Measurements from ENCODE around the gene EEFSEC.

EEFSEC gene

DNA sequence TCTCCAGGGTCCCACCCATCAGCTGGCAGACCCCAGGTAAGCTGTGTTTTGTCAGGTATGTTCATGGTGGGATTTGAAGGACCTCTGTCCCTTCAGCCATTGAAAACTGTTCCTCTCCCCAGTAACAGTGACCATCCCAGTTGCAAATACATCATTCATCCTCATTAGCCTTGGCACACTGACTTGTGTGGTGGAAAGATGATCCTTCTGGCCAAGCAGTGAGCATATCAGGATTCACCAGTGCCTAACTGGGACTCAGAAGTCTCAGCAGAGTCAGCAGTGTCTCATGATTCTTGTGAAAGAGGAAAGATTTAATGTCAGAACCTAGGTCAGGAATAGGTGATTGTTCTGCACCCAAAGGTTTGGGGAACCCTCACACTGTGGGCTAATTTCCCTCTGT lies 223.2 kb downstream of the EEFSEC start:
- FAIRE-seq, result no peak

DNA sequence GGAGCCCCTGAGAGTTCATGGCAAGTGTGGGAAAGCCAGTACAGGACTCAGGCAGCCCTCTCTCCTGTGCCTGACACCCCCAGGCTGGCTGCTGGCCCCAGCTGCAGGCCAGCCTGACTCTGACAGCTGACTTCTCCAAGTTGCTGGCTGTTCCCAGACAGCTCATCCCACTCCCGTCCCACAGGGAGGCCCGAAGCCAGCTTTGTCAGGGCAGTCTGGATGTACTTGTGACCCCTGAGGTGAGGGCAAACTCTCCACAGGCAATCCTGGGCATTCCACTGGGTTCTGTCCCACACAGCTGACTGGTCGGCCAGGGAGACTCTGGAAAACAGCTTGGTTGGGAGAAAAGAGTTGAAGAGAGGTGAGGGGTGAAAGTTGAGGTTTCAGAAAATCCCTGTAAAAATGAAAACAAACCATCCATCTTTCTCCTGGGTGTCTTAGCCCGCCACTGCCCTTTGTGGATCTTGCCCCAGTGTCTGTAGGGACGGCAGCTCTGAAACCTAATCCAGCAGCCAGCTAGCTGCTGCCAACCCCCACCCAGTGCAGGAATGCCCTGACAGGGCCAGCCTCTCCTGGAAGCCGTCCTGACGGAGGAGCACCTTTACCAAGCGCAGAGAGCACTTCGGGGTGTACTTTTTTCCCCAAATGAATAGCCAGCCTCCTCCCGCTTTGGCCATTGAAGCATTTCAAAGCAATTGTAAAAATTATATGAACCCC lies 225.5 kb downstream of the EEFSEC start:
- FAIRE-seq, result no peak

DNA sequence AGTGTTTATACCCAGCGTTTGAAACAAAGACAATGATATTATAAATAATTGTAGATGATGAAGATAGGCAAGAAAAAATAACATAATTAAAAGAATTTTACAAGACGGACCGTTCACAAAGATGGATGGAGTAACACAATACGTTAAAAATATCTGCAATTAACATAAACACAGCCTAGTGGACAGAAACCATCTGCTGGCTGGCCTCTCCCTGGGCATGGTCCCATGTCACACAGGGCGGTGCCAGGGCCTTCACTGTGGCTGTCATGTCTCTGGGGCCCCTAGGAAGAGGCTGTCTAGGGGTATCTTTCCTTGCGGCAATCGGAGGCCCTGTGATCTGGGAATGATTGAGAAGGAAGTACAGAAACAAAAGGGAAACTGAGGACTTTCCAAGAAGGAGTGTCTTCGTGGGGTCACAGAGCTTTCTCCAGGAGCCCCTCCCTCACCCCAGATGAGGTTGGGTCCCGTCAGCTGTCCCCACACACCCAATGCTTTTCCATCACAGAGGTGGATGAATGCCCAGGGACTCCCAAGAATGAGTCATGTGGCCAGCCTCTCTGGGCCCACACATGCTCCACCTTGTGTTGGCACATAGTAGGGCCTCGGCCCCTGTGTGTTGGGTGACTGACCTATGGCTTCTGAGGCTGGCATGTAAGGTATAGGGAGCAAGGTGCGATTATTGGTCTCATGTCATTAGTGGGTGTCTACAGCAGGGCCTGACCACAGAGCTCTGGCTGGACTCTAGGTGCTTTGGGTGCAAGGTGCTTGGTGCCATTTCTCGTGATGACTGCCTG lies 226.3 kb downstream of the EEFSEC start:
- FAIRE-seq, result no peak

DNA sequence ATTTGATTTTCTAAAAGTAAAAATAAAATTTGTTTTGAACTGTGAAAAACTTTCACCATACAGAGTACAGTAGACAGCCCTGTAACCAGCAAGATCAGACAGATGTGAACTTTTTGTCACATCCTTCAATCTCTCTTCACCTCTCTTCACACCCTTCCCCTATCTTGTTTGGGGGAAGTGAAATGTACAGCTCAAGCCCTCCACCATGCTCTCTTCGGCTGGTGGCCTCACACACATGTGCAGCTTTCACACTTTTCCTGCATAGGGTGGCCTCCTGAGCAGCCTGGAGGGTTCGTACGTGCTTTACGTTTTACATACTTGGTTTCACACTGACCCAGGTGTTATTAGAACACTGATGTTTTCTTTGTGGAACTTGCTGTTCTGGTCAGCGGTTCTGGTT lies 227.0 kb downstream of the EEFSEC start:
- FAIRE-seq, result no peak

DNA sequence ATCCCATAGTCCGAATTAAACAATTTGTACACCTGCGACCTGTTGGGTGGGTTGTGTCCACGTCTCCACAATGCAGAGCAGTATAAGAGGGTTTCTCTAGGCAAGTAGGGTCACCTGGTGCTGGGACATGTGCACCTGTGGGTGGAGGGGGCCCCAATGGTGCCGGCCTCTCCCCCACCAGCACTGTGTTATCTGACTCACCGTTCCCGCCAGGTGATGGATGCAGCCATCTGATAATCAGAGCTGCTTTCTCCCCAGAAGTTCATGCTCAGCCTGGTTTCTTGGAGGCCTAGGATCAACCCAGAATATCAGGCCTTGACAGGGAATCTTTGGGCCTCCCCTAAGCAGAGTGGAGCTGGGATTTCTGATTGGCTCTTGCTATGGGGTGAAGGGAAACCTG lies 227.4 kb downstream of the EEFSEC start:
- no peak for FAIRE-seq

DNA sequence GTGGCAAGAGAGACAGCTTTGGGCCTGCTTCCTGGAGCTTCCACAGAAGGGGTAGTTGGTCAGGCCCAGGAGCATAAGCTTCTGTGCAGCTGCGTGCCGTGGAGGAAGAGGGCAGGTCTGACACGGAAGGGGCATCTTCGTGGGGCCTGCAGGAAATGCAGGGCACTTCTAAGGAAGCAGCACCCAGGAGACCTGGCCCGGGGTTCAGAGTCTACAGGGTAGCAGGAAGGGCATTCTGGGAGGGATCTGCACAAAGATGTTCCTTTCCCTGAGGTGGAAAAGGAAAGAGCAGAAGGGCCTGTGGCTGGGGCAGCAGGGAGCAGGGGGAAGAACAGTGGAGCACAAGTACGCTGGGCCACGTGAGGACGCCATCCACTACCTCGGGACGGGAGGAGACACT lies 228.3 kb downstream of the EEFSEC start:
- no peak for FAIRE-seq

DNA sequence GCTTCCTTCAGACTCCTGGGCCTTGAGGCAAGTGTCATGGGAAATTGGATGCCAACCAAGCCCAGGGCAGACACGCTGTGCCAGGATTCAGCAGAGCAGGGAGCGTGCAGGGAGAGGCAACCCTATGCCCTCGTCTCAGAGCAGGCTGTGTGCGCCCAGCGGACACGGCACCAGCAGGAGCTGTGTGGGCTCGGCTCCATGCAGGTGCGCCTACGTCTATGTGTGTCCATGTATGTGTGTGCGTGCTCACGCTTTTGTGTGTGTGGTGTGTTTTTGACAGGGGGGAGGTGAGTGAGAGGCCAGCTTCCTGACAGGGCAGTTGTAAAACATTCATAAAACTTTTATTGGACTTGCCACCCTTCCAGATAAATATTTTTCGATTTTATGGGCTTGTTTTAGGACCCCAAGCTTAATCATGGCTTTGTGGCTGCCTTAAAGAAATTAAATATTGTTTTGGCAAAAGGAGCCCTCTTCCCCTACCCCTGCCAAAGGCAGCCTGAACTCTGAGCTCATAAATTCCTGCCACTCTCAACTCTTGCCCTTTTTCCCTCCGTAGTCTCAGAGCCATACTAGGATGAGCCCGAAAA lies 229.0 kb downstream of the EEFSEC start:
- FAIRE-seq, result no peak

DNA sequence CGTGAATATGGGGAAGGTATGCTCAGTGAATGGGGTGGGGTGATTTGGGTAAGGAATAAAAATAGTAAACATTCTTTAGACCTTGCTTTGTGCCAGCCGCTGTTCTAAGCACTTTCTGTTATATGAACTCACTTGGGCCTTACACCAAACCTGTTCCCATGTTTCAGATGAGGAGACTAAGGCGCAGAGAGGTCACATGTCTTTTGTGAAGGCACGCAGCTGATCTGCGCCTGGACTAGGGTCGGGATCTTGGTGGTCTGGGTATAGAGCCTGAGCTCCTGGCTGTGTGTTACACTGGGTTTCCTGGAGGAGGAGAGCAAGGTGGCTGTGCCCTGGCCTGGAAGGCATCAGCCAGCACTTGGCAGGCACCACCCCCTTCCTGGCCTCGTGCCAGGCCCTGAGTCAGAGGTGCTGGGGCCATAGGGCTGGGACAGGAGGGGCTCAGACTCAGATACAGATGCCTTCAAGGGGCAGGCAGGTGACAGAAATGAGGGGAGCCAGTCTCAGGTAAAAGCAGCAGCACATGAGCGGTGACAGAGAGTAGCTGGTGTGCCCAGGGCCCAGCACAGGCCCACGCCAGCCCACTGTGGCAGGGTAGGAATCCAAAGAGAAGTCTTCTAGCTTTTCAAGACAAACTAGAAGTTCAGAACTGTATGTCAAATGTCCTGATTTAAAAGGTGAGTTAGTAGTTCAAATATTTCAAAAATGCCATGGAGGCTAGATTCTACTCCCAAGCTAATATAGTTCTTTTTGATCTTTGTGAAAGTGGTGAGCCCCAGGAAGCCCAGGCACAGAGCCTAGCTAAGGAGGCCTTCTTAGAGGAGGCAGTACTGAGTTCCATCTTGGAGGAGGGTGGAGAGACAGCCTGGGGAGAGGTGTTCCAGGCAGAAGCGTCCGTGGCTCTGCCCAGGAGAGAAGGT lies 230.3 kb downstream of the EEFSEC start:
- FAIRE-seq, result no peak

DNA sequence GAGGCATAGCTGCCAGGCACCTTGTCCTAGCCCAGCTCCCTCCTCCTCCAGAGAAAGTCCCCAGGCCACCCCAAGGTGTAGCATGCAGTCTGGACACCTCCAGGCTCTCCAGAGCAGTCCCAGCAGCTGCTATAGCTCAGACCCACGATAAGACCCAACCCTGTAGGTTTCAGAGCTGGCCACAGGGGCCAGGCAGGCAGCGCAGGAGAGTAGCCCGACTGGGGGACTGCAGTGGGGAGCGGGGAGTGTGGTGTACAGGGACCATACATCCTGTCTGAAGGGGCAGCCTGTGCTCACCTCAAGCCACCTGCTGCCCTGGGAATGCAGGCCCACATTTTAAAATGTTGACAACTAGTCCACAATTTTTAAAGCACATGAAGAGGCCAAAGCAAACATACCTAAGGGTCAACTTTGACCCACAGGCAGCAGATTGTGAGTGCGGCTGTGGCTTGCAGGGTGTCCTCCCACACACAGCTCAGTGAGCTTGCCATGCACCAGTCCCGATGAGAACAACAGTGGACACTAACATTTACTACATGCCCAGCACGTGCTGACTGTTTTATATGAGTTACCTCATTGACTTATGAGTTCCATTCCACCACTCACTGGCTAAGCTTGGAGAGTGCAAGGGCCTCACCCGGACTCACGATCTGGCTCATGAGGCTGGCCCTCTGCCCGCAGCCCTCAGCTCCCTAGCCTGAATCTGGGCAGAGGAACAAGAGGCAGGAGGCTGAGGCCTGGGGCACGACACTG lies 232.0 kb downstream of the EEFSEC start:
- no peak for FAIRE-seq

DNA sequence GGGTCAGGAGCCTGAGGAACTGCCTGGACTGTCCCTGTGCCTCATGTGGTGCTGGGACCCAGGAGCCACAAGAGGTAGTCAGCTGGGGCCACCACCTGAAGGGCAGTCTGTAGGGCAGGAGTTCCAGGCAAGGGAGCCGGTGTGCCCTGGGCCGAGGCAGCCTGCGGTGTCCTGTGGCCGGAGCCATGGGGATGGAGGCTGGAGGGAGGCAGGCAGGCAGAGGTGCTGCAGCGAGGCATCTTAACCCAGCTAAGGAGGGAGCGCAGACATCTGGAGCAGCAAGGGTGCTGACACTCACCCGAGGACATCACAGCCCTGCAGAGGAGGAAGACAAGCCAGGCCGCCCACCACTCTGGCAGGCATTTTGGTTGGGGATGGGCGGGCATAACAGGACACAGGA lies 235.7 kb downstream of the EEFSEC start:
- FAIRE-seq, result no peak

DNA sequence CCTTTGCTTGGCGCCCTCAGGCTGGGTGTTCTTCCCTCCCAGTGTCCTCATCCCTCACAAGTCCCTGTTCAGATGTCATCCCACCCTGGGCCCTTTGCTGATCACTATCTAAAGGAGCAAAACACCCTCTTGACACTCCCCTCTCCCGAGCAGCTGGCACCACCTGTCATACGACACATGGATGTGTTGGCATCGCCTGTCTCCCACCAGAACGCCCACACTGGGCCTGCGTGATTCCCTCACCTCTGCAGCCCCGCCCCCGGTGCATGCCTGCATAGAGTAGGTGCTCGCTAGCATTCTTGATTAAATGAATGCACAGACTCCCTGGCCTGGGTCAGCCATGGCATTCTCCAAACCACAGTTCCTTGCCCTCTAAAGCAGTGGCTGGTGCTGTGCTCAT lies 237.6 kb downstream of the EEFSEC start:
- FAIRE-seq, result no peak

DNA sequence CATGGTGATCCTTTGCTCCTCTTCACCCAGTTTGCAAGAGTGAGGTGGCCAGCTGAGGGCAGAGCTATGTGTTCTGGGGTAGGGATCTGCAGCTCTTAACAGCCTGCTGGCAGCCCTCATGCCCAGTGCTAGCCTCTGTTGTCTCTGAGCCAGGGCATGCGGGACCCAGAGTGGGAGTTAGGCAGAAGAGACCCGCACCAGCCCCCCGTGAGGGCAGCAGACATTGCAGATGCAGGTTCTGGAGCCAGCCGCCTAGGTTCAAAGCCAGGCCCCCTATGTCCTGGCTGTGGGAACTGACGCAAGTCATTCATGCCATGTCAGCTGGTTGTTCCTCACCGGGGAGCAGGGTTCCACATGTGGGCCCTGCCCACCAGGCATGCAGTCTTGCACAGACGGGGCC lies 238.7 kb downstream of the EEFSEC start:
- no peak for FAIRE-seq

DNA sequence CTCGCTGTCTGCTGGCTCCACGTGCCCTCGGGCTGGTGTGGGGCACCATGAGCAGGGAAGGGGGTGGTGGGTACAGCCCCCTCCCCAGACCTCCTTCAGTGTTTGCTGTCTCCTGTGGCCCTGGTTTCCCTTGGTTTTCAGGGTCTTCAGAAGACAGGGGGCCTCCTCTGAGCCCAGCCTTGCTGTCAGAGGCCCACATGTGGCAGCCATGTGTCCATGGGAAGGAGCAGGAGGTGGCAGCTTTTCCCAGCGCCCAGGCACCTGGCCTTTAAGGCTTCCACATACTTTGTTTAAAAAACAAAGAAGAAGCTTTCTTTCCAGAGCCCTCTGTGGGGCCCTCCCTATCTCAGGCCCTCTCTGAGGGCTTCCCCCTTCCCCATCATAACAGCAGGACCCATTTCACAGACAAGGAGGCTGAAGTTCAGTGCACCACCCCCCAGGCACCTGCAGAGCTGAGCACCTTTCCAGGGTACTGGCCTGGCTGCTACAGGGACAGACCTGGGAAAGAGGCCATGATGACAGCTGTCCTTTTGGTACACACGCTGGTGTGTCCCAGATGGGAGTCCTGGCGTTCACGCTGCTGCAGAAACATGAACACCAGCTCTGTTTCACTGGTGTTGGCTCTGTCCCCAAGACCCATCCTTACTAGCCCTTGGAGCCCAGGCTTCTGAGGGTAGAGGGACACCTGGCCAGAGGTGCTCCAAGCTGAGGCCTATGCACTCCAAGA lies 239.7 kb downstream of the EEFSEC start:
- FAIRE-seq, result no peak

DNA sequence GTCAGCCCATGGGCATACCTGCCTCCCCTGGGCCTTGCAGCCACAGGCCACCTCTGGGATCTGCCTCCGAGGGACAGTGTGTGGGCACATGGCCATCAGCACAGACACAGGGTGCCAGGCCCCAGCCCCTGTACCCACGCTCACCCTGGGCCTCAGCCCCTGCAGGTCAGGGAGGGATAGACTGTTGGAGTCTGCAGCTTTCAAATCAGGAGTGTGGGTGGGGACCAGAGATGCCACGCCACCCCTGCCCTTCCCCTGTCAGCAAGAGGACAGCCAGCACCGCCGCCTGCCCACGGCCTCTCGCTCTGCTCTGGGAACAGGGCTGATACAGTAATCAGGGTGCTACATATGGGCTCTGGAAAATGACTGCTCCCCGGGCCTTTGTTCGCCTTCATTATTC lies 240.8 kb downstream of the EEFSEC start:
- no peak for FAIRE-seq

DNA sequence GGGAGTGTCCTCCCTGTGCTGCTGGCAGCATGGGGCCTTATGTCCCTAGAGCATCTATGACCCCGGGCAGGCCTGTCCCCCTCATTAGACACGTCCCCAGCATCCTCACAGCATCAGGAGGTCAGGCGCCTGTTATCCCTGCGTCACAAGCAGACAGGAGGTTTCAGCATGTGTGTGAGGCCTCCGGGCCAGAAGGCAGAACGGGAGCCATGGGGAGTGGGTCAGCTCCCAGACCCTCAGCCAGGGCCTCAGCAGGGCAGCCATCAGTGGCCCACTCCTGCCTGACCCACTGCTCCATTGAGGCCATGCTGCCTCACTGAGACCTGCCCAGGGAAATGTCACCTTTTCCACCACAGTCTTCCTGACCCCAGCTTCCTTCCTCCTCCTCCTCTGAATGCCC lies 241.8 kb downstream of the EEFSEC start:
- FAIRE-seq, result no peak

DNA sequence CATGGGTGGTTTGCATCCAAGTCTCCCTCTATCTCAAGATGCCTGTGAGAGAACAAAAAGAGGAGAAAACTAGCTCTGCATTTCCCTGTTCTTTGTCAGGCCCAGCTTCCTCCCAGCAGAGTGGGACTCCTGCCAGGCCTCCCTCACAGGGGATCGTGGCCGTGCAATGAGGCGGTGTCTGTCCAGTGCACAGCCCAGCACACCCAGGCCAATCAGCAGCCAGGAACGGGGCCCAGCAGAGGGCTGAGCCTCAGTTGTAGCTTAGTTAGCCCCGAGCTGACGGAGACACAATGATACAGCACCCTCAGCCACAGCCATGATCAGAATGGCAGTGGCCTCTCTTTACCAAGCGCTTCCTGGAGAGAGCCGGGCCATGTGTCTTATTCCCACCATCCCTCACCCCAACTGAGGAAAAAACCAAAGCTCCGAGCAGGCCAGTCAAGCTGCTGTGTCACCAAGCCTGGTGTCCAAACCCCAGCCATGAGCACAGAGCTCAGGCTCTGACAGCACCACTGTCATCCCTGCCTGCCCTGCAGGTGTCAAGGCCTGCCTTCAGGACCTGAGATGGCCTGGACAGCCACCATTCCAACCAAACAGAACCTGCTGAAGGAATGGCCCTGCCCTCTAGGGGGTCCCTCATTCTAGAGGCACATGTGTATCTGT lies 242.3 kb downstream of the EEFSEC start:
- FAIRE-seq, result no peak

DNA sequence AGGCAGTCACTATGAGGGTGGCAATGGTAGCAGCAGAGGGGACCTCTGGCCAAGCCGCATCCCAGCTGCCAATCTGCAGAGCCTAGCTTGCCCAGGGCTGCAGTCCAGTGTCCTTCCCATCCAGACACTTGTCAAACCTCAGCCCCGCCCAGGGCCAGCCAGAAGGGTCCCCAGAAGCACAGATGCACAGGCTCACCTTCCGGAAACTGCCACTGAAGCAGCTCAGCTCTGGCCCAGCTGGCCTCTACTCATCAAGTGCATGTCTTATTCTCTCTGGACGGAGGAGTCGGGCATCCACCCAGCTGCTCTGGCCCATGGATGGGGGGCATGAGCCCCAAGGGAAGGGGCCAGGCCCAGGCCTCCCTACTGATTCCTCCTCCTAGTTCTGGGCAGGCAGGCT lies 244.2 kb downstream of the EEFSEC start:
- FAIRE-seq, result no peak

DNA sequence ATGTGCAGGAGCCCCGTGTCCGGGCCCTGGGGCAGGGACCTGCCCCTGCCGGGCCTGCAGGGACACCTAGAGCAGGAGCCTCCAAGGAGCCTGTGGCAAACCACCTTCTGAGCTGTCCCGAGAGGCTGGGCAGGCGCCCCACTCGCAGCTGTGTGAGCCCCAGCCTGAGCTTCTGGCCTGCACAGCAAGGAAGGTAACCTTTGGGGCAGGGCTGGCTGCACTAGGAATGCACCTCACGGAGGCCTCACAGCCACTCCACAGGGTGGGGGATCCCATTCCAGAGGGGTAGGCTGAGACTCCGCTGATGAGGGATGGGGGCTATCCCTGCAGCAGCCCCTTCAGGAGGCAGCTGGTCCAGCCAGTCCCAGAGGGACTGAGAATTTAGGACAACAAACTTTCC lies 245.3 kb downstream of the EEFSEC start:
- no peak for FAIRE-seq

DNA sequence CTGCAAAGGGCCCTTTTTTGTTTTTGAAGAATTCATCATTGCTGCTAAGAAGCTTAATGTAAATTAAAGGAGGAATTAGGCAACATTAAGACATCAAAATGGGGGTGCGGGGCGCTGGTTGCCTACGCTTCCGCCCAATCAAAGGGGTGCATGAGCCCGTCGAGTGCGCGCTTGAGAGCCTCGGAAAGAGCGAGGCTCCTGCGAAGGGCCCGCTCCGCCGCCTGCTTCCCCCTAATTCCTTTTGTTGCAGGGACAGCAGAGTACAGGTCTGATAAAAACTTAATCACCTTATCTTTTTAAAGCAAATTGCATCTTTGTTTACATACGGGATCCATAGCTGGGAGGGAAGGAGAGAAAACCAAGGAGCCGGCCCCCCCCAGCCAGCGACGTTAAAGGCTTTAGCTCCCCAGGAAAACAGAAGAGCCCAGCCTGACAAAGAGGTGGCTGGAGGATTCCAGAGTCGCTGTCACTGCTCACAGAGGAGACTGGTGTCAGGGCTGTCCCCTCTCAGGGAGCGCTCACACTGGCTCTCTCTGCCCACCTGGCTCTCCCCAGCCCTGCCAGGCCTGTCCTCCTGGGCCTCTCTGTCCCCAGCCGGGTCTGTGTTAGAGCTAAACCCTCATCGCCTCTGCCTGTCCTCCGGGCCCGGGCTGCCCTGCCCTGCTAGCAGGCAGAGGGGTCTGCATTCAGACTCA lies 246.1 kb downstream of the EEFSEC start:
- FAIRE-seq, result no peak

DNA sequence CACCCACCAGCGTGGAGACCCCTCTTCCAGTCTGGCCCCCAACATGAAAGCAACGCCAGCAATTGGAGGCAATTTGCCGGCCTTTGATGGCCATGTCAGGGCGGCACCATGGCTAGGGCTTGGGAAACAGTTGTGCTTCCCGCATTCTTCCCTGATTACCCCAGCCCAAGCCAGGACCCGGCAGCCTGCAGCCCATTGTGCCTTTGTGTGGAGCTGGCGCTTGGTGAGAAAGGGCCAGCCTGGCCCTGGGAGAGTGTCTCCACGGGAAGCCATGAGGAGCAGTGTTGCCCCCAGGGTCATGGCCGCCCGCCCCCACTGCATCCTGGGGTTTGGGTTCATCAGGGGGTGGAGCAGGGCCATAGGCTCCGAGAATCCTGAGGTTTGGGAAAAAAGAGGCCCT lies 247.4 kb downstream of the EEFSEC start:
- FAIRE-seq, result no peak
